NCI-H146 treated with DMSO at 0.1 percent for 48 hours (cell line): Measurements from ENCODE around the gene SVEP1.
"Not testable (repeated sequence)": the region's sequence is repeated elsewhere in the genome, so short reads cannot be mapped to it uniquely, and the experiment has no call there.

Experiments
- DNase-seq: peaks from one replicate; lab custom pipeline; 2025; ENCODE audit not compliant: unreplicated experiment; lab: John Stamatoyannopoulos, UW

The SVEP1 gene

GRCh38 chr9:110579862-110580219 lies 300 bp upstream of the SVEP1 start:
- DNase-seq = no peak

- no peak for DNase-seq
These were observed 937 bp downstream of the SVEP1 start for GRCh38 chr9:110578575-110579033.

- no peak for DNase-seq
These were observed 3.6 kb downstream of the SVEP1 start for GRCh38 chr9:110575945-110576344.

GRCh38 chr9:110575169-110575568 lies 4.4 kb downstream of the SVEP1 start:
- DNase-seq = no peak

- no peak for DNase-seq
These were observed 6.2 kb downstream of the SVEP1 start for GRCh38 chr9:110573305-110573704.

- DNase-seq = no peak
These were observed 7.6 kb downstream of the SVEP1 start for GRCh38 chr9:110571801-110572483.

- no peak for DNase-seq
These were observed 13.4 kb downstream of the SVEP1 start for GRCh38 chr9:110566156-110566555.

- DNase-seq = no peak
These were observed 17.7 kb downstream of the SVEP1 start for GRCh38 chr9:110561826-110562225.

GRCh38 chr9:110559869-110560268 lies 19.7 kb downstream of the SVEP1 start:
- DNase-seq = no peak

GRCh38 chr9:110555551-110556331 lies 23.8 kb downstream of the SVEP1 start:
- DNase-seq = no peak

- DNase-seq = no peak
These were observed 33.1 kb downstream of the SVEP1 start for GRCh38 chr9:110546411-110546871.

GRCh38 chr9:110545705-110546104 lies 33.8 kb downstream of the SVEP1 start:
- no peak for DNase-seq

- no peak for DNase-seq
These were observed 35.9 kb downstream of the SVEP1 start for GRCh38 chr9:110543631-110544051.

- DNase-seq = no peak
These were observed 37.6 kb downstream of the SVEP1 start for GRCh38 chr9:110541950-110542349.

GRCh38 chr9:110538647-110539041 lies 40.9 kb downstream of the SVEP1 start:
- no peak for DNase-seq

- DNase-seq = no peak
These were observed 41.5 kb downstream of the SVEP1 start for GRCh38 chr9:110537841-110538646.

- no peak for DNase-seq
These were observed 42.7 kb downstream of the SVEP1 start for GRCh38 chr9:110536822-110537221.

GRCh38 chr9:110534162-110534561 lies 45.4 kb downstream of the SVEP1 start:
- not testable (repeated sequence) for DNase-seq

- no peak for DNase-seq
These were observed 46.5 kb downstream of the SVEP1 start for GRCh38 chr9:110532908-110533665.

- DNase-seq = no peak
These were observed 47.8 kb downstream of the SVEP1 start for GRCh38 chr9:110531776-110532175.

GRCh38 chr9:110531241-110531640 lies 48.3 kb downstream of the SVEP1 start:
- DNase-seq = not testable (repeated sequence)
